Glomerular visceral epithelial cell (primary cell): Measurements from ENCODE around the gene PLXDC1.

Experiments used
- DNase-seq: peaks from one replicate; pipeline ENCODE4 v3.0.0-alpha.2; 2016; ENCODE audit errors: extremely low spot score

Gene PLXDC1

DNA sequence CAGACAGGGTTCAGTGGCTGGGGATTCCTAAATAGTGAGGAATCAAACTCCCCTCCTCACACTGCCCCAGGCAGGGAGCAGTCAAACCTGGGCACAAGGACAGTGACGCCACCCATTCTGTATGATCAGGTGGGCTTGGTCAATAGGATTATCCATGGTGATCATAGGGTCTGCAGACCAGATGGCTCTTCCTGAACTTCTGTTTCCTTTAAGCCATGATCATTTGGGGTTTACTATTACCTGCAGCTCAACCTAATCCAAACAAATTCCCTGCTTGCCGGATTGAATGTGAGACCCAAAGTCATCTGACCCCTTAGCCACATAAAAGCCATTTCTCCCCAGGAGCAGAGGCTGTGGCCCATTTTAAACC lies 54.3 kb downstream of the PLXDC1 start:
- DNase-seq: no peak

GRCh38 chr17:39096508-39097149 lies 54.8 kb downstream of the PLXDC1 start:
- no peak for DNase-seq

GRCh38 chr17:39095309-39095686 lies 56.1 kb downstream of the PLXDC1 start:
- no peak for DNase-seq

DNA sequence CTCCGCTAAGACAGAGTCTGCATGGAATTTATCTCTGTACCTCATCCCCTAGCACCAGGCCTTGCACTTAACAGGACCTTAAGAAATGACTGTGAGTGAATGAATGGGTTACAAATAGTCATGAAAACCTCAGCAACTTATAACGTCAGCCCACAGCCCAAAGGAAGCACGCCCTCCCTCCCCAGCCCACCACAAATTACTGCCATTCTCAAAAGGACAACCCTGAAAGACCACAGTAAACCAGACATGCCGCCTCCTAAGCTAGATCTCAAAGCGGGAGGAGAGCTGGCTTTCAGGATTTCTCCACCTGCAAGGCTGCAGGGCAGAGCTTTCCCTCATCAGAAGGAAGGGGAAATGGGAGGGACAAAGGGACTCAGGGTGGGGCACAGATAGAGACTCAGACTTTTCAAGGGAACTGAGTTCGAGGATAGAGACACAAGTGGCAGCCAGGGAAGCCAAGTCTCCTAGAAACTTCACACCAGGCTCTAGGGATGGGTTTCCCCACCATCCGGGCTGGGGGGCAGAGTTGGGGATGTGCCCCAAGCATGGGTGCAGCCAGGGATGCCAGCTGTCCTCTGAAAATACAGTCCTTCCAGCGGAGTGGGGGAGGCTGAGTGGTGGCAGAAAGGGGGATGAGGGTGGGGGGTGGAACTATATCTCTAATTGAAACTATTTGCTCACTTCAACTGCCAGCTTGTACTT lies 56.7 kb downstream of the PLXDC1 start:
- DNase-seq: no peak

- no peak for DNase-seq
Measured at GRCh38 chr17:39092692-39093230, 58.7 kb downstream of the PLXDC1 start.

DNA sequence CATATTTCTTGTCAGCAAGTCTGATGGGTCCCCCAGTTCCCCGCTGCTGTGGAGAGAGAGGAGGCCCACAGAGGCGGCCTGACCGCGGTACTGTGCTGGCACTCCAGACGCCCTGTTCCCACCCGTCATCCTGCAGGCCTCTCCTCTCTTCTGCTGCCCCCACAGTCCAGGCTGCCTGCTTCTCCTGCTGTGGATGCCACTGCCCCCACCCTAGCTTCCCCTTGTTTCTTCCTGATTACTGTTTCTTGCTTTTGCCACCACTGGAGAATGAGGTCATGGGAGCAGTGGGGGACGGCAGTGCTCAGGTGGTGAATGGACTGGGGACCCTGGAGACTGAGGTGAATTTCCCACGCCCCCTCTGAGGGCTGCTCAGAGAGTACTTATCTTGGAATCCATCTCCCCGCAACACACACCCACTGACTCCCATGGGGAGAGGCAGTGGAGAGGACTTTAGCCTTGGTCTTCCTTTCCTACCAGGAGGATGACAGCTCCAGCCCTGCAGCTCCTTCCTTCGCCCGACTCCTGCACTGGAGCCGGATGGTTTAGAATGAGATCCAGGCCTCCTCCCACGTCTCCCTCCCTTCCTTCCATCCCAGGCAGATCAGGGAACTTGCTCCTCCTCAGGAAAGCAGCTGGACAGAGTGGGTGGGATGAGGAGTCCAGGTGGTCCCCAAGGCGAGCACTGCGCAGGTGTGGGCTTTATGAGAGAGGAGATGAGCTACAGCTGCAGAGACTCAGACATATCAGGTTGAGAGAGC lies 60.4 kb downstream of the PLXDC1 start:
- no peak for DNase-seq

DNA sequence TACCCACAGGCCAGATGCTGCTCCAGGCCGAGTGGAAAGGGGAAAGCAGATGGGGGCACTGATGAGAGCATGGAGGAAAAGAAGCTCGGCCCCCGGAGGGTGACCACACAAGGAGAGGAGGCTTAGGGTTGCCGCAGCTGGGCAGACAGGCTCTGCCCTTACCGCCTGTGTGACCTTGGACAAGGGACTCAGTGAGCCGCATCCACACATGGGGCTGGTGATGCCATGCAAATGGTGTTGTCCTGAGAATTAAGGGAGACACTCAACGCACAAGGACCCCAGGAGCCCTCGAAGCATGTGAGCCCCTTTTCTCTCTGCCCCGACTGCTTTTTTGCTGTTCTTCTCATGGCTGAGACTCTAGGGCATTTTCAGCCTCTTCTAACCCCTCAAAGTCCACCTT lies 61.0 kb downstream of the PLXDC1 start:
- no peak for DNase-seq

DNA sequence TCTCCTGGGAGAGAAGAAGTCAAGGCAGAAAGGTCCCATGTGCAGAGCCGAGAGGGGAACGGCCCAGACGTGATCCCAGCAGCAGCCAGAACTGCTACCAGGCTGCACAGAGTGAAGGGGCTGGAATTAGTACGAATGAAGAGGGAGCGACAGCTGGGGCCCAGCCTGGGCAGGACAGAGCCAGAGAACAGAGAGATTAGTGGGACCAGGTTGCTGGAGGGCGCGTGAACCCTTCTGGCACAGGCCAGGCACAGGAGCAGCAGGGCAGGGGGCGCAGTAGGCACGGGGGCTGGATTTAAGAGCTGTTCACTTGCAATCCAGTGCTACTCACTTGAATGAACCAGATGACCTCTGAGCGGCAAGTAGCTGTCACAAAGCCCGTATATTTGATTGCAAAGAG lies 66.9 kb downstream of the PLXDC1 start:
- no peak for DNase-seq

DNA sequence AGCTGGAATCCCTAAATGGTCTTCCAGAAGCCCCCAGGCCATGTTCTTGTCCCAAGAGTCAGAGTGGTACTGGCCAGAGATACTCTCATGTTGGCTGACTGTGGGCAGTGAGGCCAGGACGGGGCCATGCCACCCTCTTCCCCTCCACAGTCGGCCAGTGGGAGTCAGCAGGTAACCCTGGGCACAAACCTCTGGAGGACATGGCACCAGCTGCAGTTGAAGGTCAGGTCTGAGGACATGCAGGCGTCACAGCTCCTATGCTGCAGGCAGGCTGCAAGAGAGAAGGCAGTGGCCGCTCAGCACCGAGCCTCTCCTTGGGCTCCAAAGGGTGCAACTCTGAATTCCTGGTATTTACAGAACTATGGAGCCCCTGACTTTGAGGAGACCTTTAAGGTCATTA lies 68.2 kb downstream of the PLXDC1 start:
- DNase-seq: no peak

DNA sequence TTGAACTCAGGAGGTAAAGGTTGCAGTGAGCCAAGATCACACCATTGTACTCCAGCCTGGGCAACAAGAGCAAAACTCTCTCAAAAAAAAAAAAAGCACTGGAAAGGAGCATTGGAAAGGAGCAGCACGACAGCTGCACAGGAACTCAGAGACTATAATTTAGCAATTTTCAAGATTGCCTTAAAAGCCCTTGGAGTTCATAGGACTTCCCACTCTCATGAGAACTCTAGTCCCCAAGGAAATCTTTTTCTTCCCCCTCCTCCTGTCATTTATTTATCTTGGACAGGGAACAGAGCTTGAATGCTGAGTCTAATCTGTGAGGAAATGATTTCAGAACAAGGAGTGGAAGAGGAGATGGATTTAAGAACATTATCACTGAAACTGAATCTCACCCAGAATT lies 69.0 kb downstream of the PLXDC1 start:
- no peak for DNase-seq

DNA sequence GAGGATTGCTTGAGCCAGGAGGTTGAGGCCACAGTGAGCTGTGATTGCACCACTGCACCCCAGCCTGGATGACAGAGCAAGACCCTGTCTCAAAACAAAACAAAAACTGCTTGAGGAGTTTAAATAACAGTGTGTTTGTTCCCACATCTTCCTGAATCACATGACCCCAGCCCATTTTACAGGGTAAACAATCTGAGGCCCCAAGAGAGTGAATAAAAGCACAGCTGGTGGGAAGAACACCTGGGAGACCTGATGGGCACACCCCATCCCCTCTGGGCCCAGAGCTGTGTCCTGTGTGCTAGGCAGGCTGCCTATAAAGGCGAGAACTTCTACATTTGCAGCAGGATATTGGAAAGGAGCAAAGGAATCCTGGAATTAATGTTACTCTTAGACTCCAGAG lies 69.6 kb downstream of the PLXDC1 start:
- no peak for DNase-seq

DNA sequence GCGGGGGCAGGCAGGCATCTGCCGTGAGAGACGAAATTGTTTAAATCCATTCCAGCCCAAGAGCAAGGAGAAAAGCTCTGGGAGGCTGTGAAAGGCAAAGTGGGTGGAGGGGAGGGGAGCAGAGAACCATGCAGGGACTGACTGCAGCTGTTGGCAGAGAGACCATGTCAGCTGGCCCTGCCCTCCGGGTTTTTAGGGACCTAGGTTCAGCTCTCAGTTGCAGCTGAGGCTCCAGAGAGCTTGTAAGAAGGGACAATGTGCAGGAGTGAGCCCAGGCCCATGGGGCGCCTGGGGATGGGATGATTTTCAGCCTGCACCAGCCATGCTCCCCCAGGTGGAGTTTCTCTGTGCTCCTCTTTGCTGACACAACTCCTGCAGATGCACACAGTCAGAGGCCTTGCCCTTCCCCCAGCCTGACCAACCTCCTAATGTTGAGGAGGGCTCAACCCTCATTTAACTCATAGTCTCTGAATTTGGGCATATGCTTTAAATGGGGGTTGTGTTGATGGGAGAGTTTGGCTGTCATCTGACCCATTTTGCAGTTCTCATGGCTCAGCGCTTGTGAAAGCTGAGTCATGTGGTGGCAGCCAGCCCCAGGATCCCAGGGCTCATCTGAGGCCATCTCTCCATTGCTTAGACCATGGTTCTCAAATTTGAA lies 70.9 kb downstream of the PLXDC1 start:
- peak; percentile 21 for DNase-seq

DNA sequence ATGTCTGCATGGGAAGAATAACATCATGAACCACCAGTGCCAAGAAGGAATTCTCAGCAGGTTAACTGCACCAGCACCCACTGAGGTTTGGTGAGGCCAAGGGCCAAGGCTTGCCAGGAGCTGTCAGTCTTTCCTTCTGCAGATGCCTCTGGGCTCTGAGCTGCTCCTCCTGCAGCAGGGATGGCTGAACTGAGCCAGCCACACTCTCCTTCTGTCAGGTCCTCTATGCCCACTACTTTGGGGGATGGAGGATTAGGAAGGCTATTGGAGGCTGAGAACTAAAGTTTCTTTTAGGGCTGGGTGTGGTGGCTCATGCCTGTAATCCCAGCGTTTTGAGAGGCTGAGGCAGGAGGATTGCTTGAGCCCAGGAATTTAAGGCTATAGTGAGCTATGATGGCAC lies 71.6 kb downstream of the PLXDC1 start:
- no peak for DNase-seq

DNA sequence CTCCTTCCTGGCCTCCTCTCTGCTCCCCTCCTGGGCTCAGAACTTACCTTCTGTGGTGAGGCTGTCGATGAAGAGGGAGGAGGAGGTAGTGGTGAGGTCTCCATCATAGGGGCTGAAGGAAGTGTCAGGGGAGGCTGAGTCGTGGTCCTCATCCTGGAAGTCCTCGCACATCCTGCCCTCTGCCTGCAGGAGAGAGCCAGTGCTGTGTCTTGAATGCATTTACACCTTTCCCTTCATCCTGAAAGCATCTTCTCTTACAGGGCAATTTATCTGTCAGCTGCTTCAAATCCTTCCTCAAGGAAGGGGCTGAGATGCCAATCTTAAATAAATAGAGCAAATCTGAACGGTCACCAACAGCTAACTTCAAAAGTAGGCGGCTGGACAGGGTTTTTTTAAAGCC lies 73.6 kb downstream of the PLXDC1 start:
- no peak for DNase-seq

- no peak for DNase-seq
Measured at GRCh38 chr17:39077252-39077651, 74.2 kb downstream of the PLXDC1 start.

DNA sequence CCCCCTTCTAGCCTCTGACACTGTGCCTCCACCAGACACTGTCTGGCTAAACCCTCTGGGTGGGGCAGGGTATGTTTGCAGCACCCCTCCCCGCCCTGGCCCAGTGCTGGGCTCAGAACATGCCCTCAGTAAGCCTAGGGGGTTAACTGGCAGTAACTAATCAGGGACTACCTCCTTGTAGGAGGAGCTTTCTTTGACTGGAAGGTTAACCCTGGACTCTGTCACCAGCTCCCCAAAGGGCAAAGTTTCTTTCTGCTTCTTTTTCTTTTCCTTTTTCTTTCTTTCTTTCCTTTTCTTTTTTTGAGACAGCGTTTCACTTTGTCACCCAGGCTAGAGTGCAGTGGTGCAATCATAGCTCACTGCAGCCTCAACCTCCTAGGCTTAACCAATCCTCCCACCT lies 76.8 kb downstream of the PLXDC1 start:
- DNase-seq: no peak

DNA sequence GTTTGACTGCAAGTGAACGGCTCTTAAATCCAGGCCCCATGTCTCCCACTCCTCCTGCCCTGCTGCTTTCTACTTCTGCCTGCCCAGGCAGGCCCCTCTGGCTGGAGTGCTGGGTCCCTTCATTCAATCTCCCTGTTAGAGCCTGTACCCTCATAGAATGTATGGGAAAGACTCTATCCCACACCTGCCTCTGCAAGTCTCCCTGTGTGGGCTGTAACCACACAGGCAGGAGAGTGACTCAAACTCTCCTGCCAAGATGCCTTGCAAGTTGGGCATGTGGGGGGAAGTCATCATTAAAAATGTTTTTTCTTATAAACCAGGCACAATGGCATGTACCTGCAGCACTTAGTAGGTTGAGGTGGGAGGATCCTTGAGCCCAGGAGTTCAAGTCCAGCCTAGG lies 77.5 kb downstream of the PLXDC1 start:
- peak; percentile 38 for DNase-seq

- no peak for DNase-seq
Measured at GRCh38 chr17:39073353-39073752, 78.1 kb downstream of the PLXDC1 start.

- DNase-seq: no peak
Measured at GRCh38 chr17:39071573-39071972, 79.9 kb downstream of the PLXDC1 start.

DNA sequence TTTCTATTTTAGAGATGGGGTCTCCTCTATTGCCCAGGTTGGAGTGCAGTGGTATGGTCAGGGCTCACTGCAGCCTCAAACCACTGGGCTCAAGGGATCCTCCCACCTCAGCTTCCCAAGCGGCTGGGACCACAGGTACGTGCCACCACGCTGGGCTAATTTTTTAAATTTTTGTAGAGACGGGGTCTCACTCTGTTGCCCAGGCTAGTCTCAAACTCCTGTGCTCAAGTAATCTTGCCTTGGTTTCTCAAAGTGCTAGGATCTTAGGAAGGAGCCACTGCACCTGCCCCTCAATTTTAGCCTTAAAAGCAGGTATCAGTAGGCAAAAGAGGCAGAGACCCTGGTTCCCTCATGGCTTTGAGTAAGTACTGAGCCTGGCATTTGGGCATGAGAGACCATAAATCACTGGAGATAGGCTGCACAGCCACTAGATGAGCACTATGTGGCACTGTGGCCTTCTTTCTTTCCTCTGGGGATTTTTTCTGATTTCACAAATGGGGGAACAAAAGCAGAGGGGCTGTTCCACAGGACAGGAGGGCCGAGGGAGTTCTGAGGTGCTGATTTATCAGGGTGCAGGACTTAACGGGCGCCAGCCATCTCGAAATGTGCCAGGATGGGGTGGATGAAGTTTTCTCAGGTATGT lies 82.2 kb downstream of the PLXDC1 start:
- peak; percentile 49 for DNase-seq

DNA sequence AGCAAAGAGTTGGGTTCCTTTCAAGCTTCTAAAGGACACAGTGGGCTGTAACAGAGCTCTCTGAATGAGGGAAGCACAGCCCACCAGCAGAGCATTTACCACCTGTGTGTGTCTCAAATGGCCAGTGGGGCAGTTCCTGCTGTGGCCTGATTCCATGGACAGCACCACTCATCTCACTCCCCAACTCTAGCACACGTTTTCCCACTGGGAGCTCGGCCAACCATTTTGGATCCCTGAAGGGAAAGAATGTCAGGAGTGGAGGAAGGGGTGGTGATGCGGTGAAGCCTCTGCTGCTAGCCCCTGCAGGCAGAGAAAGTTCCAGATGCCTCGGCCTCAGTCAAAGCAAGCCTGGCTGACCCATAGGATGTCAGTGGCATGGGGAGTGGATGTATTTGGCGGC lies 86.6 kb downstream of the PLXDC1 start:
- no peak for DNase-seq

GRCh38 chr17:39064374-39064773 lies 87.1 kb downstream of the PLXDC1 start:
- DNase-seq: no peak
